ENCODE results near the gene COX19.

COX19 gene

GRCh38 chr7:1015196-1016121 lies 40.1 kb upstream of the COX19 start:
- no peak for TF ChIP-seq CTCF (IDR thresholded peaks at IDR 0.05; ENCODE audit: borderline replicate concordance, insufficient read depth, low read depth, low read length)
- H3K4me3 ChIP-seq (ENCODE audit: low read depth, low read length) = no peak overlapping the region

GRCh38 chr7:1014681-1015080 lies 39.3 kb upstream of the COX19 start:
- no peak overlapping the region for H3K4me3 ChIP-seq (ENCODE audit: low read depth, low read length)
- TF ChIP-seq CTCF (IDR thresholded peaks at IDR 0.05; ENCODE audit: borderline replicate concordance, insufficient read depth, low read depth, low read length) = no peak

GRCh38 chr7:1013581-1013980 lies 38.2 kb upstream of the COX19 start:
- TF ChIP-seq CTCF (IDR thresholded peaks at IDR 0.05; ENCODE audit: borderline replicate concordance, insufficient read depth, low read depth, low read length) = no peak
- no peak overlapping the region for H3K4me3 ChIP-seq (ENCODE audit: low read depth, low read length)

GRCh38 chr7:1012716-1013095 lies 37.4 kb upstream of the COX19 start:
- no peak for TF ChIP-seq CTCF (IDR thresholded peaks at IDR 0.05; ENCODE audit: borderline replicate concordance, insufficient read depth, low read depth, low read length)
- no peak overlapping the region for H3K4me3 ChIP-seq (ENCODE audit: low read depth, low read length)

GRCh38 chr7:1012004-1012715 lies 36.8 kb upstream of the COX19 start:
- TF ChIP-seq CTCF (IDR thresholded peaks at IDR 0.05; ENCODE audit: borderline replicate concordance, insufficient read depth, low read depth, low read length) = no peak
- H3K4me3 ChIP-seq (ENCODE audit: low read depth, low read length) = no peak overlapping the region

- TF ChIP-seq CTCF (IDR thresholded peaks at IDR 0.05; ENCODE audit: borderline replicate concordance, insufficient read depth, low read depth, low read length) = no peak
- H3K4me3 ChIP-seq (ENCODE audit: low read depth, low read length) = no peak overlapping the region
Observed at GRCh38 chr7:1011297-1012003, 36.1 kb upstream of the COX19 start.

Data from GM12875 (cell line).